Tibial artery (tissue), 4 donors: Measurements from ENCODE around the gene ART1.
"Not testable (repeated sequence)": the region's sequence is repeated elsewhere in the genome, so short reads cannot be mapped to it uniquely, and the experiment has no call there.

ENCODE experiments used
- DNase-seq, 2 donors: peaks; one replicate each; pipeline ENCODE4 v3.0.0-alpha.2; 2019
- H3K27ac ChIP-seq, 2 donors: fragments of 200-600 bp; sonication (generic) in 1 of 2; 1 replicate in 1 of 2; 2 replicates in 1 of 2; pipeline ENCODE4 v1.5.1; 2018 to 2019; ENCODE audit warnings: mild to moderate bottlenecking in 1 of 2
- H3K27me3 ChIP-seq, 2 donors: fragments of 200-600 bp; sonication (generic) in 1 of 2; one replicate each; pipeline versions ENCODE4 v1.5.1 to v1.6.0; 2016 to 2019
- H3K36me3 ChIP-seq, 3 donors: fragments of 200-600 bp; sonication (generic) in 2 of 3; one replicate each; pipeline ENCODE4 v1.5.1; 2016 to 2019; ENCODE audit warnings: mild to moderate bottlenecking in 2 of 3
- H3K4me1 ChIP-seq, 4 donors: fragments of 200-600 bp; sonication (generic) in 2 of 4; 1 replicate in 3 of 4; 2 replicates in 1 of 4; pipeline ENCODE4 v1.5.1; 2016 to 2019
- H3K4me3 ChIP-seq, 2 donors: fragments of 200-600 bp; sonication (generic) in 1 of 2; 1 replicate in 1 of 2; 2 replicates in 1 of 2; pipeline ENCODE4 v1.5.1; 2018 to 2019; ENCODE audit warnings: mild to moderate bottlenecking in 2 of 2
- H3K9me3 ChIP-seq, 3 donors: fragments of 200-600 bp; sonication (generic) in 1 of 3; one replicate each; pipeline ENCODE4 v1.5.1; 2016 to 2019
- intact Hi-C: fragments of 100-400 bp; cut with DNase I; formaldehyde crosslinking; loops from one replicate; pipeline ENCODE4 v1.15.0; 2023; ENCODE audit warnings: low total_unique reads
- TF ChIP-seq, protein P1 (sequence below), 2 experiments: fragments of 200-600 bp in 1 of 2; fragments of 450-650 bp in 1 of 2; IDR thresholded peaks; one replicate each; pipeline ENCODE4 v1.5.1; 2017 to 2019; ENCODE audit warnings: antibody characterized with exemption in 2 of 2, mild to moderate bottlenecking in 1 of 2, moderate library complexity in 1 of 2

ART1 gene

DNA sequence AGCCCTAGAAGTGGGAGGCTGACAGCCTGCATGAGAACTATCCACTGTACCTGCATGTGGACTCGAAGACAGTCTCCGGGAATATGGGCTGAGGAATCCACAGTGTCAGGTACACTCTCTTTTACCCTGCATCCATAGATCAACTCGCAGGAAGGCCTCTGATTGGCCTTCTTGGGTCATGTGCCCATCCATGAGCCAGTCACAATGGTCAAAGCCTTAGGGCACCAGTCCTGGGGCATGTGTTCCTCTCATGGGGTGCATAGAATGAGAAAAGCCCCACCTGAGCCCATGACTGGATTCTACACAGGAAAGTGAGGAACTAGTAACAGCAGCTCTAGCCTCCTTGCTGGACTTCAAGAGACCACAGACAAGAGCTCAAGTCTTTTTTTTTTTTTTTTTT, 10.6 kb downstream of the ART1 start:
- Histone ChIP-seq H3K9me3 (no peaks in the 10 kb centered on the region), H3K27ac (no peak overlapping the region), H3K4me1 (no peaks in the 10 kb centered on the region), H3K4me3 (no peak overlapping the region), H3K36me3 (no peaks in the 10 kb centered on the region), H3K27me3 (no peaks in the 10 kb centered on the region)
- DNase-seq: no peak
- intact Hi-C loops: no loop called here
- TF ChIP-seq, protein P1, sequence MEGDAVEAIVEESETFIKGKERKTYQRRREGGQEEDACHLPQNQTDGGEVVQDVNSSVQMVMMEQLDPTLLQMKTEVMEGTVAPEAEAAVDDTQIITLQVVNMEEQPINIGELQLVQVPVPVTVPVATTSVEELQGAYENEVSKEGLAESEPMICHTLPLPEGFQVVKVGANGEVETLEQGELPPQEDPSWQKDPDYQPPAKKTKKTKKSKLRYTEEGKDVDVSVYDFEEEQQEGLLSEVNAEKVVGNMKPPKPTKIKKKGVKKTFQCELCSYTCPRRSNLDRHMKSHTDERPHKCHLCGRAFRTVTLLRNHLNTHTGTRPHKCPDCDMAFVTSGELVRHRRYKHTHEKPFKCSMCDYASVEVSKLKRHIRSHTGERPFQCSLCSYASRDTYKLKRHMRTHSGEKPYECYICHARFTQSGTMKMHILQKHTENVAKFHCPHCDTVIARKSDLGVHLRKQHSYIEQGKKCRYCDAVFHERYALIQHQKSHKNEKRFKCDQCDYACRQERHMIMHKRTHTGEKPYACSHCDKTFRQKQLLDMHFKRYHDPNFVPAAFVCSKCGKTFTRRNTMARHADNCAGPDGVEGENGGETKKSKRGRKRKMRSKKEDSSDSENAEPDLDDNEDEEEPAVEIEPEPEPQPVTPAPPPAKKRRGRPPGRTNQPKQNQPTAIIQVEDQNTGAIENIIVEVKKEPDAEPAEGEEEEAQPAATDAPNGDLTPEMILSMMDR (IDR thresholded peaks at IDR 0.05): no peak

DNA sequence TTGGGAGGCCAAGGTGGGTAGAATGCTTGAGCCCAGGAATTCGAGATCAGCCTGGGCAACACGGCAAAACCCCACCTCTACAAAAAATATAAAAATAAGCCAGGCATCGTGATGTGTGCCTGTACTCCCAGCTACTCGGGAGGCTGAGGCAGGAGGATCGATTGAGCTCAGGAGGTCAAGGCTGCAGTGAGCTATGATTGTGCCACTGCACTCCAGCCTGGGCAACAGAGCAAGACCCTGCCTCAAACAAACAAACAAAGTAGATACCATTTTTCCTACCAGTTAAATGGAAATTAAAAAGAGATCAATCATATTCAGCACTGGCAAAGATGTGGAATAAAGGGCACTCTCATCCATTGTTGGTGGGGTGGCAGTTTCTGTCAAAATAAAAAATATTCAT, 12.4 kb downstream of the ART1 start:
- H3K4me1 ChIP-seq, H3K4me3 ChIP-seq, H3K27me3 ChIP-seq, DNase-seq, H3K36me3 ChIP-seq, H3K27ac ChIP-seq, H3K9me3 ChIP-seq, intact Hi-C loops: not testable (repeated sequence)

DNA sequence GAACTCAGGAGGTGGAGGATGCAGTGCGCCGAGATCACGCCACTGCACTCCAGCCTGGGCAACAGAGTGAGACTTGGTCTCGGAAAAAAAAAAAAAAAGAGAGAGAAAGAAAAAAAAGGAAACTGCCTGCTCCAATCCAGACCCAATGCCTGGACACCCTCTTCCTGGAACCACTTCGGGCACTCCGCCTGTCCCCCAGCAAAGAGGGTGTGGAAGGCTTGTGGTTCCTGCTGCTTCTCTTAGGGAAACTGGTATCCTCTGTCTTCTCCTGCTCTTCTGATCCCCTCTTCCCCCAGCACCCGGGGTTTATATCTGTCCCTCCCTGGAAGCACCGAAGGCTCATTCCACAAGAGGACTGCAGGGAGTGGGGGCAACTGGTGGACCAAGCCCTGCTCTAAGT, 13.3 kb downstream of the ART1 start:
- H3K4me3 ChIP-seq: no peak overlapping the region
- intact Hi-C loops: no loop called here
- H3K36me3 ChIP-seq: no peaks in the 10 kb centered on the region
- no peaks in the 10 kb centered on the region for H3K4me1 ChIP-seq
- DNase-seq: peak in 1 of 2 donors; percentile 19
- H3K27me3 ChIP-seq: no peaks in the 10 kb centered on the region
- TF ChIP-seq, protein P1 (IDR thresholded peaks at IDR 0.05): no peak
- no peaks in the 10 kb centered on the region for H3K9me3 ChIP-seq
- no peak overlapping the region for H3K27ac ChIP-seq

DNA sequence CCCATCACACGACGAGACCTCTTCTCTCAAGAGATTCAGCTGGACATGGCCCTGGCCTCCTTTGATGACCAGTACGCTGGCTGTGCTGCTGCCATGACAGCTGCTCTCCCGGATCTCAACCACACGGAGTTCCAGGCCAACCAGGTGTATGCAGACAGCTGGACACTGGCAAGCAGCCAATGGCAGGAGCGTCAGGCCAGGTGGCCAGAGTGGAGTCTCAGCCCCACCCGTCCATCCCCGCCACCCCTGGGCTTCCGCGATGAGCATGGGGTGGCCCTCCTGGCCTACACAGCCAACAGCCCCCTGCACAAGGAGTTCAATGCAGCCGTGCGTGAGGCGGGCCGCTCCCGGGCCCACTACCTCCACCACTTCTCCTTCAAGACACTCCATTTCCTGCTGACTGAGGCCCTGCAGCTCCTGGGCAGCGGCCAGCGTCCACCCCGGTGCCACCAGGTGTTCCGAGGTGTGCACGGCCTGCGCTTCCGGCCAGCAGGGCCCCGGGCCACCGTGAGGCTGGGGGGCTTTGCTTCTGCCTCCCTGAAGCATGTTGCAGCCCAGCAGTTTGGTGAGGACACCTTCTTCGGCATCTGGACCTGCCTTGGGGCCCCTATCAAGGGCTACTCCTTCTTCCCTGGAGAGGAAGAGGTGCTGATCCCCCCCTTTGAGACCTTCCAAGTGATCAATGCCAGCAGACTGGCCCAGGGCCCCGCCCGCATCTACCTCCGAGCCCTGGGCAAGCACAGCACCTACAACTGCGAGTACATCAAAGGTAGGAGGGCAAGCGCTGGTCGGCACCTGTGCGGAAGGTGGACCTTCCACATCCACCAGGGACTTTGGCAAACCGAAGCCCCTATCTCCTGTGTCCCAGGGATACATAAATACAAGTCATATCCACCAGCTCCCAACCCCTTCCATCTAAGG, 14.9 kb downstream of the ART1 start:
- DNase-seq: peak in 1 of 2 donors; percentile 63
- intact Hi-C loops: no loop called here

DNA sequence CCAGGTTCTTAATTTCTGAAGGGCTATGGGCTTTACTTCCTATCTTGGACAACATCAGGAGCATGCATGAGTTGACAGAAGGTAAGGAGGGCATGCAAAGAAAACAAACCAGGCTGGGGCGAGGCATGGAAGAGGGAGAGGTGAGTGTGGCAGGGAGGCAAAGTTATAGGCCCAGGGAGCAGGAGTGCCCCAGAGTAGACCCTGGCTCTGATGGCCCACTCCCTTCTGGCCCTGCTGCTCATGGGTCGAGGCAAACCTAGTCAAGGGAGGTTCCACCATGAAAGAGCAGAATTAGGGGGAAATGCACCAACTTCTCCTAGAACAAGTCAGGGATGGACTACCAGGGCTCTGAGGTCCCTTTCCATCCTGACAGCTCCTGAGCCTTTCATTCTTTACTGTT, 16.0 kb downstream of the ART1 start:
- Histone ChIP-seq H3K27me3 (no peaks in the 10 kb centered on the region), H3K36me3 (peaks cover 0 to 24% (median 10%) of the 10 kb centered on the region in 3 donors), H3K27ac (no peak overlapping the region), H3K4me1 (no peaks in the 10 kb centered on the region), H3K4me3 (no peak overlapping the region), H3K9me3 (no peaks in the 10 kb centered on the region)
- TF ChIP-seq, protein P1 (IDR thresholded peaks at IDR 0.05): no peak
- peak in 1 of 2 donors; percentile 19 for DNase-seq
- intact Hi-C loops: no loop called here

More for the DNA sequence above, 14.9 kb downstream of the ART1 start:
- H3K27me3 ChIP-seq: no peaks in the 10 kb centered on the region
- H3K27ac ChIP-seq: no peak overlapping the region
- peaks cover 0 to 13% (median 6%) of the 10 kb centered on the region in 3 donors for H3K36me3 ChIP-seq
- H3K9me3 ChIP-seq: no peaks in the 10 kb centered on the region
- TF ChIP-seq, protein P1 (IDR thresholded peaks at IDR 0.05): no peak
- H3K4me3 ChIP-seq: no peak overlapping the region
- H3K4me1 ChIP-seq: no peaks in the 10 kb centered on the region

DNA sequence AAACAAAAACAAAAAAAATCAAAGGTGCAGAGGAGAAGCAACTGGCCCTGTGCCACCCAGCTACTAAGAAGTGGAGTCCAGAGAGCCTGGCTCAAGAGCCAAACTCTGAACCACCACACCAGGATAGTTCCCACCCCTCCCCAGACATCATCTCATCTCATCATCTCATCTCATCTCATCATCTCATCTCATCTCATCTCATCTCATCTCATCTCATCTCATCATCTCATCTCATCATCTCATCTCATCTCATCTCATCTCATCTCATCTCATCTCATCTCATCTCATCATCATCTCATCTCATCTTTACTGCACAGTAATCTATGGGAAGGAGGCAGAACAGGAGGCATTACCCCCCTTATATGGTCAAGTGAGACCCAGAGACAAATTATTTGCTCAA, 17.9 kb downstream of the ART1 start:
- Histone ChIP-seq H3K27ac (no peak overlapping the region), H3K36me3 (peaks cover 16 to 43% (median 28%) of the 10 kb centered on the region in 3 donors), H3K4me3 (no peak overlapping the region), H3K4me1 (no peaks in the 10 kb centered on the region), H3K27me3 (no peaks in the 10 kb centered on the region), H3K9me3 (no peaks in the 10 kb centered on the region)
- TF ChIP-seq, protein P1 (IDR thresholded peaks at IDR 0.05): no peak
- DNase-seq: no peak
- intact Hi-C loops: no loop called here
